Endodermal cell (in vitro differentiated cells): Measurements from ENCODE around the gene ARHGAP26. TPM values are rescaled to one million over a fixed set of nuclear protein-coding genes. Genes with fewer than 3 reads are reported as not detected.
A peak's percentile ranks its signal among the peaks of the same experiment; 100 is the strongest.

Source experiments
- DNase-seq: peaks from one replicate; pipeline ENCODE4 v3.0.0-alpha.2; 2017
- H3K27ac ChIP-seq: 2 replicates; pipeline ENCODE4 v1.5.1; 2013; ENCODE audit warnings: mild to moderate bottlenecking, low read depth, low read length, moderate library complexity
- H3K27me3 ChIP-seq: 2 replicates; pipeline ENCODE4 v1.6.1; 2013; ENCODE audit warnings: mild to moderate bottlenecking, low read length, moderate library complexity; ENCODE audit not compliant: insufficient read depth, control insufficient read depth, poor library complexity, severe bottlenecking
- H3K36me3 ChIP-seq: 2 replicates; pipeline ENCODE4 v1.7.0; 2013; ENCODE audit warnings: mild to moderate bottlenecking, low read length, moderate library complexity; ENCODE audit not compliant: control insufficient read depth, insufficient read depth
- H3K4me1 ChIP-seq: one replicate; pipeline ENCODE4 v1.7.0; 2013; ENCODE audit warnings: low read length; ENCODE audit not compliant: control insufficient read depth, insufficient read depth
- H3K4me3 ChIP-seq: 2 replicates; pipeline ENCODE4 v1.5.1; 2013; ENCODE audit warnings: mild to moderate bottlenecking, low read length, moderate library complexity
- H3K9ac ChIP-seq: 2 replicates; pipeline ENCODE4 v1.6.1; 2013; ENCODE audit warnings: mild to moderate bottlenecking, low read length, moderate library complexity; ENCODE audit not compliant: poor library complexity, severe bottlenecking; ENCODE audit errors: extremely low read depth
- H3K9me3 ChIP-seq: 2 replicates; pipeline ENCODE4 v1.6.1; 2013; ENCODE audit warnings: mild to moderate bottlenecking, low read length, moderate library complexity; ENCODE audit not compliant: control insufficient read depth
- H3K27ac Mint-ChIP-seq: 2 replicates; pipeline ENCODE4 v1.8.0; 2020; ENCODE audit warnings: mixed read lengths
- H3K27me3 Mint-ChIP-seq: 2 replicates; pipeline ENCODE4 v1.8.0; 2021; ENCODE audit warnings: mild to moderate bottlenecking, mixed read lengths; ENCODE audit not compliant: insufficient read depth
- H3K36me3 Mint-ChIP-seq: 2 replicates; pipeline ENCODE4 v1.8.0; 2020; ENCODE audit warnings: low read depth, mixed read lengths
- H3K4me1 Mint-ChIP-seq: 2 replicates; pipeline ENCODE4 v1.8.0; 2020; ENCODE audit warnings: mixed read lengths
- H3K4me3 Mint-ChIP-seq: 2 replicates; pipeline ENCODE4 v1.8.0; 2020; ENCODE audit warnings: mild to moderate bottlenecking, moderate library complexity, mixed read lengths
- H3K9me3 Mint-ChIP-seq: 2 replicates; pipeline ENCODE4 v1.8.0; 2020; ENCODE audit warnings: mild to moderate bottlenecking, mixed read lengths
- WGBS, 2 experiments: methylation state at CpG; one replicate each; pipeline versions ENCODE4 v1.1.5 to v1.1.7; 2013; ENCODE audit warnings: missing lambda C conversion rate in 2 of 2, mixed read lengths in 1 of 2; ENCODE audit not compliant: insufficient coverage in 1 of 2, insufficient read length in 1 of 2; 5-methylcytosine and 5-hydroxymethylcytosine counted together
- total RNA-seq, 2 donors: library from RNA; stranded (reverse); fragmentation: NEBNext Ultra II Directional in 1 of 2; extraction: Animal tissue kit (Norgen Biotek cat#: 25700) in 1 of 2; gene quantifications; 2 replicates in 1 of 2; 3 replicates in 1 of 2; pipeline ENCODE4 v1.2.1, GENCODE V29; 2021
- TF ChIP-seq, protein P1 (sequence below): fragments of 200-600 bp; sonication (generic); conservative IDR thresholded peaks from 2 replicates; pipeline ENCODE4 v1.5.0; 2021; ENCODE audit warnings: antibody characterized with exemption, mild to moderate bottlenecking

The ARHGAP26 gene
- total RNA-seq, 2 donors from 2014 or later: 49.2 to 60.5 TPM

GRCh38 chr5:142955628-142956027 is 185.5 kb downstream of the ARHGAP26 start:
- Histone ChIP-seq H3K27me3 (no peaks in the 10 kb centered on the region), H3K9me3 (peaks cover 10% of the 10 kb centered on the region), H3K4me1 (no peaks in the 10 kb centered on the region), H3K9ac (no peak overlapping the region), H3K27ac (no peak overlapping the region), H3K4me3 (no peak overlapping the region), H3K36me3 (no peaks in the 10 kb centered on the region)
- DNase-seq: no peak
- H3K27me3 Mint-ChIP-seq: no peaks in the 10 kb centered on the region
- H3K4me3 Mint-ChIP-seq: no peak overlapping the region
- peaks cover 28% of the 10 kb centered on the region for H3K36me3 Mint-ChIP-seq
- peaks cover 9% of the 10 kb centered on the region for H3K9me3 Mint-ChIP-seq
- TF ChIP-seq, protein P1, sequence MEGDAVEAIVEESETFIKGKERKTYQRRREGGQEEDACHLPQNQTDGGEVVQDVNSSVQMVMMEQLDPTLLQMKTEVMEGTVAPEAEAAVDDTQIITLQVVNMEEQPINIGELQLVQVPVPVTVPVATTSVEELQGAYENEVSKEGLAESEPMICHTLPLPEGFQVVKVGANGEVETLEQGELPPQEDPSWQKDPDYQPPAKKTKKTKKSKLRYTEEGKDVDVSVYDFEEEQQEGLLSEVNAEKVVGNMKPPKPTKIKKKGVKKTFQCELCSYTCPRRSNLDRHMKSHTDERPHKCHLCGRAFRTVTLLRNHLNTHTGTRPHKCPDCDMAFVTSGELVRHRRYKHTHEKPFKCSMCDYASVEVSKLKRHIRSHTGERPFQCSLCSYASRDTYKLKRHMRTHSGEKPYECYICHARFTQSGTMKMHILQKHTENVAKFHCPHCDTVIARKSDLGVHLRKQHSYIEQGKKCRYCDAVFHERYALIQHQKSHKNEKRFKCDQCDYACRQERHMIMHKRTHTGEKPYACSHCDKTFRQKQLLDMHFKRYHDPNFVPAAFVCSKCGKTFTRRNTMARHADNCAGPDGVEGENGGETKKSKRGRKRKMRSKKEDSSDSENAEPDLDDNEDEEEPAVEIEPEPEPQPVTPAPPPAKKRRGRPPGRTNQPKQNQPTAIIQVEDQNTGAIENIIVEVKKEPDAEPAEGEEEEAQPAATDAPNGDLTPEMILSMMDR: no peak
- peaks cover 11% of the 10 kb centered on the region for H3K4me1 Mint-ChIP-seq
- no peak overlapping the region for H3K27ac Mint-ChIP-seq
- WGBS, 2 experiments: 89 to 100% methylated on average over 1 of the region's 1 CpG

DNA sequence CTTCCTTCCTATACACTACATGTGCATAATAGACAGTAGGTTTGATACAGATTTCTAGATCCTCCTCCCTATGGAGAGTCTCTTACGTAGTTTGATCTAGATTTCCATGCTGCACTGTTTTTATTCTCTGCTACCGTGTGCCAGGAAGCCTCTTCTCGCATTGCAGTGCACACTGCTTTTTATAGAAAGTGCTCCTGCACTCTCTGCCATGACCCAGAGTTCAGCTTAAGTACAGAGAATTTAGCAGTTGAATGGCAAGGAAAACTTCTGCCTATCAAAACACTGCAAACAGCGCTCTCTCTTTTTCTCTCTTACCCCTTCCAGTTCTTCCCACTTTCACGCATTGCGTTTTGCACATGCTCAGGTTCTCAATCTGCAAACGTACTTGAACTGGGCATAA is 187.4 kb downstream of the ARHGAP26 start:
- 94 to 96% methylated on average over 3 to 7 of the region's 7 CpGs for WGBS, 2 experiments
- peaks cover 15% of the 10 kb centered on the region for H3K9me3 ChIP-seq
- peaks cover 13% of the 10 kb centered on the region for H3K9me3 Mint-ChIP-seq

DNA sequence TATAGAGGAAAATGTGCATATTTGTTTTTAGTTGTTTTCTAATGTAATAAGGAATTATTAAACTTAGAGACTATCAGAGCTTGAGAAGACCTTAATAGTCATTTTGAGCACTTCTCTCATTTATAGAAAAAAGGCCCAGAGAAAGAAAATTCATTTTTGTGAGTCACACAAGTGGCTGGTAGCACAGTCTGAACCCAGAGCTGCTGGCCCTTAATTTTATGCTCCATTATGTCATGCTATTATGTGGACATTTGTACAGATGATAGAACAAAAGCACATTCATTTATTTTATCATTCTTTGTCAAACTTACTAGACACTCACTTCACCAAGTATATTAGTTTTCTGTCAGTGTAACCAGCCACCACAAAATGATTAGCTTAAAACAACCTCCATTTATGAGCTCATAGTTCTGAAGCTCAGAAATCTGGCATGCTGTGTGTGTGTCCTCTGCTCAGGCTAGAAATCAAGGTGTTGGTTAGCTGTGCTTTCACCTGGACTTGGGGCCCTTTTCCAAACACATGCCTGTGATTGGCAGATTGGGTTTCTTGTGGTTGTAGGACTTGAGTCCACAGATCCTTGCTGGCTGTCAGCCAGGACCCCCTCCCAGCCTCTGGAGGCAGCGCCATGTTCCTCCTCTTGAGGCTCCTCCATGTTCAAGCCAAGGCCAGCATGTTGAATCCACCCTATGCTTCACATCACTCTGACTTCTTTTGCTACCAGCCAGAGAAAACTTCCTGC is 188.9 kb downstream of the ARHGAP26 start:
- H3K27me3 Mint-ChIP-seq: no peaks in the 10 kb centered on the region
- Histone ChIP-seq H3K4me3 (no peak overlapping the region), H3K36me3 (no peaks in the 10 kb centered on the region), H3K27me3 (no peaks in the 10 kb centered on the region), H3K4me1 (no peaks in the 10 kb centered on the region), H3K9me3 (peaks cover 15% of the 10 kb centered on the region), H3K27ac (no peak overlapping the region), H3K9ac (no peak overlapping the region)
- WGBS, 2 experiments: 91% methylated on average over 1 of the region's 1 CpG; no CpG with 5 or more reads in 1 of the 2 experiments
- TF ChIP-seq, protein P1: no peak
- H3K9me3 Mint-ChIP-seq: peaks cover 17% of the 10 kb centered on the region
- peaks cover 17% of the 10 kb centered on the region for H3K4me1 Mint-ChIP-seq
- H3K27ac Mint-ChIP-seq: peak overlapping the region; percentile 55
- H3K4me3 Mint-ChIP-seq: no peak overlapping the region
- no peak for DNase-seq
- H3K36me3 Mint-ChIP-seq: peaks cover 40% of the 10 kb centered on the region

More for the DNA sequence above, 187.4 kb downstream of the ARHGAP26 start:
- no peak overlapping the region for H3K27ac Mint-ChIP-seq
- H3K36me3 Mint-ChIP-seq: peaks cover 36% of the 10 kb centered on the region
- Histone ChIP-seq H3K27ac (no peak overlapping the region), H3K27me3 (no peaks in the 10 kb centered on the region), H3K4me1 (no peaks in the 10 kb centered on the region), H3K4me3 (no peak overlapping the region), H3K36me3 (no peaks in the 10 kb centered on the region), H3K9ac (no peak overlapping the region)
- no peaks in the 10 kb centered on the region for H3K27me3 Mint-ChIP-seq
- DNase-seq: no peak
- H3K4me1 Mint-ChIP-seq: peaks cover 17% of the 10 kb centered on the region
- no peak overlapping the region for H3K4me3 Mint-ChIP-seq
- TF ChIP-seq, protein P1: no peak
